K562 (cell line): ENCODE results near the gene PRR11. TPM values are rescaled to one million over a fixed set of nuclear protein-coding genes. Genes with fewer than 3 reads are reported as not detected.

Experiments
- ASH1L ChIP-seq: fragments of 450-650 bp; IDR thresholded peaks from 2 replicates; pipeline ENCODE4 v1.6.1; 2018; ENCODE audit warnings: borderline replicate concordance, mild to moderate bottlenecking, low read depth; ENCODE audit not compliant: partially characterized antibody
- BMI1 ChIP-seq: fragments of 150-350 bp; IDR thresholded peaks from 2 replicates; pipeline ENCODE4 v1.6.1; 2014; ENCODE audit warnings: low read length
- CBX3 ChIP-seq, 2 experiments: IDR thresholded peaks; 1 replicate in 1 of 2; 2 replicates in 1 of 2; pipeline ENCODE4 v1.6.1; 2012; ENCODE audit warnings: inconsistent platforms in 2 of 2, low read length in 2 of 2, borderline replicate concordance in 1 of 2, control low read depth in 1 of 2
- CGGBP1 ChIP-seq: fragments of 250-450 bp; sonication (Bioruptor Pico); IDR thresholded peaks from 2 replicates; pipeline ENCODE4 v1.9.0; 2021; ENCODE audit warnings: mild to moderate bottlenecking
- CHD2 ChIP-seq: IDR thresholded peaks from 2 replicates; pipeline ENCODE4 v1.6.1; 2011; ENCODE audit warnings: low read depth, low read length
- EP400 ChIP-seq: fragments of 450-650 bp; IDR thresholded peaks from 2 replicates; pipeline ENCODE4 v1.6.1; 2017; ENCODE audit warnings: antibody characterized with exemption, mild to moderate bottlenecking, moderate library complexity
- KHSRP ChIP-seq: fragments of 450-650 bp; IDR thresholded peaks from 2 replicates; pipeline ENCODE4 v1.6.1; 2017
- MBD2 ChIP-seq: sonication (generic); IDR thresholded peaks from 2 replicates; pipeline ENCODE4 v1.6.1; 2016; ENCODE audit warnings: low read depth, borderline replicate concordance
- MLLT1 ChIP-seq, 2 experiments: fragments of 450-650 bp; IDR thresholded peaks; 2 replicates each; pipeline ENCODE4 v1.6.1; 2016
- MLX ChIP-seq, 2 experiments: fragments of 450-650 bp in 1 of 2; sonication (generic) in 1 of 2; formaldehyde crosslinking; conservative IDR thresholded peaks; 2 replicates each; pipeline versions ENCODE4 v1.4.0 to v1.8.1; 2020 to 2022; ENCODE audit warnings: mild to moderate bottlenecking in 1 of 2, missing genetic modification reagents in 1 of 2
- PCBP1 ChIP-seq: fragments of 200-400 bp; formaldehyde crosslinking; IDR thresholded peaks from 2 replicates; pipeline ENCODE4 v1.6.1; 2018; ENCODE audit warnings: mild to moderate bottlenecking, low read depth, low read length; ENCODE audit not compliant: poor library complexity, severe bottlenecking
- RHOXF2B ChIP-seq: fragments of 250-450 bp; sonication (Bioruptor Pico); conservative IDR thresholded peaks from 2 replicates; pipeline ENCODE4 v1.5.1; 2021
- RUNX1 ChIP-seq: sonication (generic); IDR thresholded peaks from 2 replicates; pipeline ENCODE4 v1.6.1; 2016; ENCODE audit warnings: antibody characterized with exemption, low read depth
- SREBF2 ChIP-seq: sonication (generic); formaldehyde crosslinking; IDR thresholded peaks from 2 replicates; pipeline ENCODE4 v1.4.0; 2020; ENCODE audit warnings: mild to moderate bottlenecking, missing genetic modification reagents
- TEAD4 ChIP-seq, 2 experiments: sonication (generic) in 1 of 2; formaldehyde crosslinking in 1 of 2; IDR thresholded peaks; 2 replicates each; pipeline versions ENCODE4 v1.6.1 to v1.8.0; 2012 to 2022; ENCODE audit warnings: borderline replicate concordance in 1 of 2, inconsistent platforms in 1 of 2, low read length in 1 of 2, mild to moderate bottlenecking in 1 of 2, missing genetic modification reagents in 1 of 2
- TGIF2 ChIP-seq: sonication (generic); formaldehyde crosslinking; IDR thresholded peaks from 2 replicates; pipeline ENCODE4 v1.8.1; 2022; ENCODE audit warnings: mild to moderate bottlenecking, missing genetic modification reagents, moderate library complexity
- XRCC5 ChIP-seq: fragments of 200-400 bp; formaldehyde crosslinking; IDR thresholded peaks from 2 replicates; pipeline ENCODE4 v1.6.1; 2017; ENCODE audit warnings: low read depth, mild to moderate bottlenecking, low read length
- YY1 ChIP-seq, 3 experiments: IDR thresholded peaks; 2 replicates each; pipeline ENCODE4 v1.6.1; 2011; ENCODE audit warnings: low read length in 2 of 3, mild to moderate bottlenecking in 2 of 3, moderate library complexity in 2 of 3, borderline replicate concordance in 1 of 3, control low read depth in 1 of 3, low read depth in 1 of 3; ENCODE audit not compliant: insufficient read depth in 3 of 3, insufficient replicate concordance in 2 of 3, control insufficient read depth in 1 of 3, insufficient read length in 1 of 3; ENCODE audit errors: extremely low read depth in 1 of 3
- ZNF165 ChIP-seq: fragments of 250-450 bp; sonication (Bioruptor Pico); IDR thresholded peaks from 2 replicates; pipeline ENCODE4 v1.4.0; 2020; ENCODE audit warnings: borderline replicate concordance
- ZNF184 ChIP-seq: sonication (generic); formaldehyde crosslinking; IDR thresholded peaks from 2 replicates; pipeline ENCODE4 v1.5.0; 2020; ENCODE audit warnings: missing genetic modification reagents
- ZNF384 ChIP-seq: IDR thresholded peaks from 2 replicates; pipeline ENCODE4 v1.6.1; 2012; ENCODE audit warnings: low read depth, low read length, improper control_type of control experiment
- ZNF436 ChIP-seq: fragments of 250-450, 450-650 bp; sonication (Bioruptor Pico); formaldehyde crosslinking; IDR thresholded peaks from 2 replicates; pipeline ENCODE4 v1.7.0; 2020; ENCODE audit warnings: mild to moderate bottlenecking
- ZNF655 ChIP-seq: fragments of 250-450 bp; sonication (Bioruptor Pico); IDR thresholded peaks from 2 replicates; pipeline ENCODE4 v1.5.0; 2021
- ZNF668 ChIP-seq: fragments of 250-450 bp; sonication (Bioruptor Pico); IDR thresholded peaks from 2 replicates; pipeline ENCODE4 v1.8.0; 2022; ENCODE audit warnings: mild to moderate bottlenecking, inconsistent platforms
- polyA plus RNA-seq, 8 experiments: library from polyadenylated mRNA; depleted of rRNA in 4 of 8; stranded (reverse) in 5 of 8; unstranded in 3 of 8; fragments of >200 nt; fragmentation: Nextera tagmentation in 2 of 8; fragmentation: Illumina TruSeq in 1 of 8; extraction: Ambion mirVana in 2 of 8; extraction: Trizol in 1 of 8; gene quantifications; 2 replicates each; pipeline versions ENCODE4 v1.2.1 to v1.2.3, GENCODE V29; 2011 to 2014; ENCODE audit warnings: inconsistent platforms in 1 of 8, missing spikeins in 1 of 8
- total RNA-seq, 7 experiments: library from RNA; depleted of rRNA in 6 of 7; stranded (reverse); fragments of >200 nt in 6 of 7; fragmentation: Illumina TruSeq in 2 of 7; extraction: Trizol in 2 of 7; gene quantifications; 2 replicates each; pipeline versions ENCODE4 v1.2.1 to v1.2.3, GENCODE V29; 2011 to 2021; ENCODE audit warnings: low replicate concordance in 1 of 7

Gene PRR11
- total and polyA plus RNA-seq, 9 of the 15 experiments (the other 6 are each of a cell fraction or from before 2014, with no cell fraction given), result 13.3 to 75.2 (median 46.4) TPM

GRCh38 chr17:59155439-59156177, at the start of gene PRR11 (continued):
- TF ChIP-seq MLLT1 (IDR thresholded peaks at IDR 0.05) (peak; percentile 9 to 91; a peak in 3 of 4 replicates), TEAD4 (IDR thresholded peaks at IDR 0.05; ENCODE audit: low read length) (0 out of 2 replicates have a peak, but pooled peaks have one; percentile 29), TEAD4 (CRISPR knock-in tag; IDR thresholded peaks at IDR 0.05; ENCODE audit: borderline replicate concordance) (no peak), MBD2 (peak; percentile 85; the same call in 1 of the 2 replicates), MLX (CRISPR knock-in tag; conservative IDR thresholded peaks at IDR 0.05) (no peak), ZNF668 (CRISPR knock-in tag) (no peak), SREBF2 (CRISPR knock-in tag) (no peak), CHD2 (no peak), ZNF436 (CRISPR knock-in tag) (no peak), YY1 (IDR thresholded peaks at IDR 0.05; ENCODE audit: borderline replicate concordance in 1 of 3, control insufficient read depth in 1 of 3, extremely low read depth in 1 of 3, insufficient read depth in 3 of 3, insufficient read length in 1 of 3, insufficient replicate concordance in 2 of 3, low read depth in 1 of 3, low read length in 2 of 3) (peak in 1 of 3 experiments; percentile 77), RUNX1 (no peak), EP400 (peak; percentile 87), ZNF655 (CRISPR knock-in tag) (no peak), PCBP1 (no peak), ASH1L (peak; percentile 78), ZNF165 (CRISPR knock-in tag) (no peak), KHSRP (no peak), ZNF384 (no peak), BMI1 (no peak), CBX3 (IDR thresholded peaks at IDR 0.05; ENCODE audit: borderline replicate concordance in 1 of 2, low read length in 2 of 2) (peak in 1 of 2 experiments; percentile 48; a peak in 1 of 3 replicates), TGIF2 (CRISPR knock-in tag) (no peak; the same call in 1 of the 2 replicates), RHOXF2B (no peak), XRCC5 (no peak; the same call in 1 of the 2 replicates), CGGBP1 (CRISPR knock-in tag) (0 out of 2 replicates have a peak, but pooled peaks have one; percentile 40), ZNF184 (no peak)
